ENCODE data around the gene SCRT2. TPM values are rescaled to one million over a fixed set of nuclear protein-coding genes. Genes with fewer than 3 reads are reported as not detected.

Gene SCRT2
- polyA plus RNA-seq, 1 of the 3 experiments (the other 2 are of a cell fraction): not detected

DNA sequence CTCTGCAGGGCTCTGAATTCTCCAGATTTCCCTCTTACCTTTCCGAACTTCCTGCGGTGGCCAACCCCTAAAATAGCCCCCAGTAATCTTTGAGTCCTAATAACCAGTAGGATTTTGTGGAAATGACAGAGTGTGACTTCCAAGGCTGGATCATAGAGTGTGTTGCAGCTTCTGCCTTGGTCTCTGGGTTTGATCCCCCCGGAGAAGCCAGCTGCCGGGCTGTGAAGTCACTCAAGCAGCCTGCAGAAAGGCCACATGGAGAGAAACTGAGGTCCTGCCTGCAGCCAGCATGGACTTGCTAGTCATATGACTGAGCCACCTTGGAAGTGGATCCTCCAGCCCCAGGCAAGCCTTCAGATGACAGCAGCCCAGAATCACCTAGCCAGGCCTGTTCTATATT lies 46.3 kb upstream of the SCRT2 start:
- 56% methylated on average over 2 of the region's 4 CpGs for WGBS (ENCODE audit: low lambda C conversion rate)
- CTCF ChIA-PET: interaction anchor here (2.4 to 3.4 kb wide), 2 partner anchors 54 to 76 kb away, joined by 8 to 13 read pairs; no protein-coding TSS in a partner anchor
- no peak overlapping the region for H3K4me2 ChIP-seq
- H3K27me3 ChIP-seq (ENCODE audit: insufficient read depth): peaks cover 2% of the 10 kb centered on the region; the same call in 1 of the 2 replicates
- H3K9ac ChIP-seq: no peak overlapping the region
- TF ChIP-seq REST (IDR thresholded peaks at IDR 0.05; ENCODE audit: low read depth, low read length) (no peak), SMC3 (IDR thresholded peaks at IDR 0.05; ENCODE audit: low read depth, low read length) (no peak), NFIC (IDR thresholded peaks at IDR 0.05; ENCODE audit: borderline replicate concordance) (no peak), USF1 (IDR thresholded peaks at IDR 0.05; ENCODE audit: borderline replicate concordance, low read depth) (no peak), NRF1 (IDR thresholded peaks at IDR 0.05; ENCODE audit: low read depth, low read length) (no peak), MXI1 (IDR thresholded peaks at IDR 0.05; ENCODE audit: low read depth, low read length) (no peak), POLR2AphosphoS5 (IDR thresholded peaks at IDR 0.05; ENCODE audit: low read depth, low read length) (no peak), FOXJ3 (CRISPR knock-in tag; IDR thresholded peaks at IDR 0.05) (no peak), ELF1 (IDR thresholded peaks at IDR 0.05) (no peak), RAD21 (IDR thresholded peaks at IDR 0.05; ENCODE audit: low read length) (no peak), IRF3 (IDR thresholded peaks at IDR 0.05; ENCODE audit: low read depth, low read length) (no peak), CHD2 (IDR thresholded peaks at IDR 0.05; ENCODE audit: low read length, partially characterized antibody) (no peak), FOSL2 (IDR thresholded peaks at IDR 0.05; ENCODE audit: borderline replicate concordance, low read depth) (no peak), RXRA (IDR thresholded peaks at IDR 0.05; ENCODE audit: borderline replicate concordance, low read depth) (no peak), RFX5 (IDR thresholded peaks at IDR 0.05; ENCODE audit: low read length) (no peak), EP300 (IDR thresholded peaks at IDR 0.05; ENCODE audit: borderline replicate concordance in 1 of 2, low read depth in 1 of 2, low read length in 1 of 2) (no peak), GABPA (IDR thresholded peaks at IDR 0.05; ENCODE audit: low read depth) (no peak), USF2 (IDR thresholded peaks at IDR 0.05; ENCODE audit: borderline replicate concordance, low read depth, low read length) (no peak), EZH2phosphoT487 (IDR thresholded peaks at IDR 0.05; ENCODE audit: borderline replicate concordance, low read depth) (no peak)
- TF ChIP-seq, protein P1, sequence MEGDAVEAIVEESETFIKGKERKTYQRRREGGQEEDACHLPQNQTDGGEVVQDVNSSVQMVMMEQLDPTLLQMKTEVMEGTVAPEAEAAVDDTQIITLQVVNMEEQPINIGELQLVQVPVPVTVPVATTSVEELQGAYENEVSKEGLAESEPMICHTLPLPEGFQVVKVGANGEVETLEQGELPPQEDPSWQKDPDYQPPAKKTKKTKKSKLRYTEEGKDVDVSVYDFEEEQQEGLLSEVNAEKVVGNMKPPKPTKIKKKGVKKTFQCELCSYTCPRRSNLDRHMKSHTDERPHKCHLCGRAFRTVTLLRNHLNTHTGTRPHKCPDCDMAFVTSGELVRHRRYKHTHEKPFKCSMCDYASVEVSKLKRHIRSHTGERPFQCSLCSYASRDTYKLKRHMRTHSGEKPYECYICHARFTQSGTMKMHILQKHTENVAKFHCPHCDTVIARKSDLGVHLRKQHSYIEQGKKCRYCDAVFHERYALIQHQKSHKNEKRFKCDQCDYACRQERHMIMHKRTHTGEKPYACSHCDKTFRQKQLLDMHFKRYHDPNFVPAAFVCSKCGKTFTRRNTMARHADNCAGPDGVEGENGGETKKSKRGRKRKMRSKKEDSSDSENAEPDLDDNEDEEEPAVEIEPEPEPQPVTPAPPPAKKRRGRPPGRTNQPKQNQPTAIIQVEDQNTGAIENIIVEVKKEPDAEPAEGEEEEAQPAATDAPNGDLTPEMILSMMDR (IDR thresholded peaks at IDR 0.05): no peak
- no peaks in the 10 kb centered on the region for H3K4me1 ChIP-seq (ENCODE audit: control insufficient read depth in 1 of 2, insufficient read depth in 2 of 2, low read depth in 1 of 2, low read length in 1 of 2)
- POLR2A ChIA-PET: interaction anchor here (1.0 kb wide), 1 partner anchor 47 kb away, joined by 3 read pairs; no protein-coding TSS in a partner anchor
- H3K4me3 ChIP-seq (ENCODE audit: low read depth in 2 of 2, low read length in 1 of 2): no peak overlapping the region
- H3K9me2 ChIP-seq: no peaks in the 10 kb centered on the region
- no peak overlapping the region for H2AFZ ChIP-seq (ENCODE audit: low read depth)
- no peaks in the 10 kb centered on the region for H3K9me3 ChIP-seq
- no peak for DNase-seq
- H4K20me1 ChIP-seq (ENCODE audit: insufficient read depth): no peaks in the 10 kb centered on the region
- no peak overlapping the region for H3K27ac ChIP-seq (ENCODE audit: low read depth in 2 of 2, low read length in 1 of 2)
- H3K36me3 ChIP-seq (replicated peaks in 1 of 2; ENCODE audit: control insufficient read depth in 1 of 2, insufficient read depth in 2 of 2, low read length in 1 of 2): no peaks in the 10 kb centered on the region
- no peaks in the 10 kb centered on the region for H3F3A ChIP-seq (replicated peaks; ENCODE audit: insufficient read depth)
- no peaks in the 10 kb centered on the region for H3K79me2 ChIP-seq (ENCODE audit: insufficient read depth)

All from SK-N-SH (cell line).